Activated CD8-positive, alpha-beta memory T cell treated with anti-CD3 and anti-CD28 coated beads, Interleukin-2, amount 50 U/mL, for 24 hours (primary cell): ENCODE results near the gene SEC61A1.

Experiments
- DNase-seq: peaks from one replicate; pipeline ENCODE4 v3.0.0-alpha.2; 2020; ENCODE audit errors: extremely low read depth

The SEC61A1 gene

DNA sequence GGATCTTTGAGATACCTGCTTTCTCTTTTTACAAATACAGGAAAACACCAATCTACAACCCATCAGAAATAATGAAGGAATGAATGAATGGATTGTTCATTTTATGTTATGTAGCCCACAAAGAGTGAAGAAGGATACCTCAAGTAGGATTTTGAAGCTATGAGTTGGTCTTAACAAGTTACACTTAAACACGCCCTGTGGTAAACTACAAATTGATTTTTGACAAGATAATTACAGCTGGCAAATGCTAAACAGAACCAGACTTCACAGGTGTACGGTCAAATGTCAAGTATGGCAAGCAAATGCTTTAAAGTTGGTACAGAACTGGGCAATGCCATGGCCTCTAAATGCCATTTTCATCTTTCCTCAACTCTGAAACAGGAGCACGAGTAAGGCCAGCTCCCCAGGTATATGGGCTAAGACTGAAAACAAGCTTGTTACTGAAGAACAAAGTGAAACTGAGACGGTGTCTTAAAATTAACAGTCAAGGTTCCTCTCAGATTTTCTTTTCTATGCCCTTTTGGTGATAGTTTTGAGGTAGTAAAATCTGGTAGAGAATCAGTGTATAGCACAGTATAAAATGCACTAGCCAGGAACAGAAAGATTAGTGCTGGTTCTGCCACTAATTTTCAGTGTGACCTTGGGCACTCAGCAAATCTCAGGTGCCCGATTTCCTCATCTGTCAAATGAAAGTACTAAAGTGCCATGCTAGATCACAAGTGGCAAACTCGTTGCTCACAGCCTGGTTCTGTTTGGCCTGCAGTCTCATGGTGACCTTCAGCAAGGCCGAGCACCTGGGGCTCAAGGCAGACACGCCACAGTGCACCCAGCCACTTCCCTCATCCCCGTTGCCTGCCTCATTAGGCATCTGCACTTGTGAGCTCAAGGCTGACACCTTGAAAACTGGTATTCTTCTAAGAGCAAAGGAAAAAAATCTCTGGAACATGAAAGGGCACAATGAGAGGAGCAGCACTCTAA is 61.9 kb downstream of the SEC61A1 start:
- DNase-seq = no peak
